Trophoblast cell (in vitro differentiated cells and primary cell): ENCODE measurements around the gene KCNIP4.

ENCODE experiments used
- DNase-seq, 2 donors: peaks; one replicate each; pipeline ENCODE4 v3.0.0-alpha.2; 2016
- H2AFZ ChIP-seq: 2 replicates; pipeline ENCODE4 v1.6.1; 2013; ENCODE audit warnings: low read length, moderate library complexity, mild to moderate bottlenecking; ENCODE audit not compliant: insufficient read depth, poor library complexity
- H2AK5ac ChIP-seq: 2 replicates; pipeline ENCODE4 v1.6.1; 2013; ENCODE audit warnings: mild to moderate bottlenecking, low read length
- H2BK120ac ChIP-seq: 2 replicates; pipeline ENCODE4 v1.6.1; 2013; ENCODE audit warnings: low read length, mild to moderate bottlenecking, moderate library complexity; ENCODE audit not compliant: insufficient read depth, poor library complexity
- H2BK12ac ChIP-seq: 2 replicates; pipeline ENCODE4 v1.6.1; 2013; ENCODE audit warnings: mild to moderate bottlenecking, low read length, moderate library complexity
- H2BK5ac ChIP-seq: 2 replicates; pipeline ENCODE4 v1.6.1; 2013; ENCODE audit warnings: low read length, low read depth, moderate library complexity, mild to moderate bottlenecking; ENCODE audit not compliant: poor library complexity
- H3K14ac ChIP-seq: 2 replicates; pipeline ENCODE4 v1.6.1; 2013; ENCODE audit warnings: mild to moderate bottlenecking, low read length
- H3K18ac ChIP-seq: 2 replicates; pipeline ENCODE4 v1.6.1; 2013; ENCODE audit warnings: mild to moderate bottlenecking, low read length
- H3K23ac ChIP-seq: 2 replicates; pipeline ENCODE4 v1.6.1; 2013; ENCODE audit warnings: low read length
- H3K27ac ChIP-seq: 2 replicates; pipeline ENCODE4 v1.5.1; 2013; ENCODE audit warnings: low read depth, mild to moderate bottlenecking, inconsistent platforms, low read length, moderate library complexity
- H3K27me3 ChIP-seq: 2 replicates; pipeline ENCODE4 v1.6.1; 2013; ENCODE audit warnings: inconsistent platforms, mild to moderate bottlenecking, low read length, moderate library complexity; ENCODE audit not compliant: insufficient read depth
- H3K36me3 ChIP-seq, 2 experiments: 1 replicate in 1 of 2; 2 replicates in 1 of 2; pipeline ENCODE4 v1.6.1; 2013; ENCODE audit warnings: low read length in 2 of 2, mild to moderate bottlenecking in 2 of 2, moderate library complexity in 1 of 2; ENCODE audit not compliant: insufficient read depth in 2 of 2, control insufficient read depth in 1 of 2
- H3K4ac ChIP-seq: 2 replicates; pipeline ENCODE4 v1.6.1; 2013; ENCODE audit warnings: low read depth, mild to moderate bottlenecking, low read length, moderate library complexity
- H3K4me1 ChIP-seq, 2 experiments: 1 replicate in 1 of 2; 2 replicates in 1 of 2; pipeline ENCODE4 v1.6.1; 2013; ENCODE audit warnings: low read length in 2 of 2, mild to moderate bottlenecking in 2 of 2, moderate library complexity in 1 of 2; ENCODE audit not compliant: insufficient read depth in 2 of 2, control insufficient read depth in 1 of 2
- H3K4me2 ChIP-seq: 2 replicates; pipeline ENCODE4 v1.6.1; 2013; ENCODE audit warnings: inconsistent platforms, mild to moderate bottlenecking, low read length, moderate library complexity
- H3K4me3 ChIP-seq: 2 replicates; pipeline ENCODE4 v1.5.1; 2013; ENCODE audit warnings: mild to moderate bottlenecking, low read depth, low read length, inconsistent platforms
- H3K79me1 ChIP-seq: one replicate; pipeline ENCODE4 v1.6.1; 2013; ENCODE audit warnings: low read length
- H3K79me2 ChIP-seq: 2 replicates; pipeline ENCODE4 v1.6.1; 2013; ENCODE audit warnings: low read length, mild to moderate bottlenecking; ENCODE audit not compliant: control insufficient read depth, insufficient read depth, poor library complexity
- H3K9ac ChIP-seq: 2 replicates; pipeline ENCODE4 v1.6.1; 2013; ENCODE audit warnings: mild to moderate bottlenecking, low read length
- H3K9me3 ChIP-seq: 2 replicates; pipeline ENCODE4 v1.6.1; 2013; ENCODE audit warnings: low read depth, mild to moderate bottlenecking, control low read depth, inconsistent platforms, low read length; ENCODE audit not compliant: insufficient read depth
- H4K12ac ChIP-seq: 2 replicates; pipeline ENCODE4 v1.6.1; 2013; ENCODE audit warnings: low read depth, mild to moderate bottlenecking, low read length, moderate library complexity
- H4K8ac ChIP-seq: 2 replicates; pipeline ENCODE4 v1.6.1; 2013; ENCODE audit warnings: low read depth, mild to moderate bottlenecking, low read length, moderate library complexity
- H4K91ac ChIP-seq: one replicate; pipeline ENCODE4 v1.6.1; 2013; ENCODE audit warnings: low read depth, mild to moderate bottlenecking, low read length, moderate library complexity
- WGBS: extraction: QIAGEN DNeasy Blood & Tissue Kit; methylation state at CpG from one replicate; pipeline ENCODE4 v1.1.7; 2013; ENCODE audit warnings: missing lambda C conversion rate; ENCODE audit not compliant: insufficient read length, insufficient coverage; ENCODE audit errors: extremely low coverage; 5-methylcytosine and 5-hydroxymethylcytosine counted together

The KCNIP4 gene

DNA sequence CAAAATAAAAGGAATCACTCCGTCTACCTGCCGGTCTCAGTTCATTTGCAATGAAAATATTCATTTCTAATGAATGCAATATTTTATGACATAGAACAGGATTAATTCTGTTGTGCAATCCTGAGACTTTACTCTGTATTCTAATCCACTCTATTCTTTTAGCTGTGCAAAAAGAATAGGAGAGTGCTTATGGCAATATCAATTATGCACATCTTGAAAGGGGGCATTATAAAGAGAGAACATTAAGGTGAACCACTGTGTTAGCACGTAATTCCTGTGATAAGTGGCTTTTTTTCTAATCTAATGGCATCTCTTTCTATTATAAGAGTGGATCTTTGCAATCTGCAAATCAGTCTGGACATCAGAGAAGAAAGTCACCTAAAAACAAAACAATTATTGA lies 99.5 kb downstream of the KCNIP4 start:
- Histone ChIP-seq H3K4me2 (no peak overlapping the region), H4K91ac (no peak overlapping the region), H3K4ac (no peak overlapping the region), H4K12ac (no peak overlapping the region), H3K36me3 (no peaks in the 10 kb centered on the region), H3K23ac (no peak overlapping the region), H2BK120ac (no peak overlapping the region), H3K14ac (no peak overlapping the region), H3K27me3 (no peaks in the 10 kb centered on the region), H3K18ac (no peak overlapping the region), H3K27ac (no peak overlapping the region), H2BK5ac (no peak overlapping the region), H2AFZ (no peak overlapping the region), H2BK12ac (no peak overlapping the region), H2AK5ac (no peak overlapping the region), H3K4me3 (no peak overlapping the region), H3K9ac (no peak overlapping the region), H3K9me3 (no peaks in the 10 kb centered on the region), H4K8ac (no peak overlapping the region), H3K79me2 (no peaks in the 10 kb centered on the region), H3K4me1 (no peaks in the 10 kb centered on the region), H3K79me1 (no peaks in the 10 kb centered on the region)
- no peak for DNase-seq
- no CpG with 5 or more reads among the region's 3 CpGs for WGBS

DNA sequence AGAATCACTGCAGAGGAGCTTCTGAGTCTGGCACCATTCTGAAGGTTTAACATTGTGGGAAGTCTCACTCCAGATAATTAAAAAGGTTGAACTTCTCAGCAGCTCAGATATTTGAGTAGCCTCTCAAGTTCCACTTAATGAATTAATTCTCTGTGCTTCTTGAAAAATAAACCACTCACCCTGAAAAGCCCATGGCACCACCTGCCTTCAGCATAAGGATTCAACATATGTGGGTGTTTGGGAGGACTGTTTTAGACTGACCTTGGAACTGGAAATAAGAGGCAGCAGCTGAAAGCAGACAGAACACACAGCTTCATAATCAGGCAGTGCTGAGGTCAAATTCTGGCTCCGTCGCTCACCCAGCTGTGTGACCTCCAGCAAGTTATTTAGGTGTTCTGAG lies 100.6 kb downstream of the KCNIP4 start:
- Histone ChIP-seq H2AK5ac (no peak overlapping the region), H3K23ac (no peak overlapping the region), H3K18ac (no peak overlapping the region), H3K4me2 (no peak overlapping the region), H4K12ac (no peak overlapping the region), H2BK120ac (no peak overlapping the region), H3K14ac (no peak overlapping the region), H3K27me3 (no peaks in the 10 kb centered on the region), H2AFZ (no peak overlapping the region), H3K9ac (no peak overlapping the region), H3K27ac (no peak overlapping the region), H2BK5ac (no peak overlapping the region), H2BK12ac (no peak overlapping the region), H3K9me3 (no peaks in the 10 kb centered on the region), H3K79me1 (no peaks in the 10 kb centered on the region), H3K4ac (no peak overlapping the region), H3K79me2 (no peaks in the 10 kb centered on the region), H4K91ac (no peak overlapping the region), H3K36me3 (no peaks in the 10 kb centered on the region), H4K8ac (no peak overlapping the region), H3K4me1 (no peaks in the 10 kb centered on the region), H3K4me3 (no peak overlapping the region)
- WGBS = no CpG with 5 or more reads among the region's 2 CpGs
- no peak for DNase-seq

GRCh38 chr4:21845663-21846062 lies 102.9 kb downstream of the KCNIP4 start:
- H2AK5ac ChIP-seq = no peak overlapping the region
- WGBS = no CpG with 5 or more reads among the region's 4 CpGs

DNA sequence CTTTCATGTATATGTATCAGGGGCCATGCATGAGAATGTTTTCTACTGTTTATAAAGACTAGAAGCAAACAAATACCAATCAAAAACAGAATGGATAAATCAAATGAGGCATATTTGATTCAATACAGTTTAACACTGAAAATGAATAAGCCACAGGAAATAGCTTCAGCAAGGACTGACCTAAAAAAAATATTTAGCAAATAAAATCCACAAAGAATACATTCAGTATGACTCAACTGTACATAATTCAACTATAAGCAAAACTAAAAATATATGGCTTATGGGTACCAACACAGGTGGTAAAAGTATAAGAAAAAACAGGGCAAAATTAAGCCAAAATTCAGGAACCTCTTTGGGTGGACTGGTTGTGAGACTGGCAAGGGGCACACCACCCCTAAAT lies 112.9 kb downstream of the KCNIP4 start:
- H3K4me3 ChIP-seq = no peak overlapping the region
- H4K91ac ChIP-seq = no peak overlapping the region
- H3K27ac ChIP-seq = no peak overlapping the region
- no peak overlapping the region for H3K14ac ChIP-seq
- no peak overlapping the region for H3K23ac ChIP-seq
- no peaks in the 10 kb centered on the region for H3K79me2 ChIP-seq
- no peak overlapping the region for H2AK5ac ChIP-seq
- no peak overlapping the region for H4K8ac ChIP-seq
- no peak overlapping the region for H2AFZ ChIP-seq
- no peak overlapping the region for H3K9ac ChIP-seq
- no peaks in the 10 kb centered on the region for H3K4me1 ChIP-seq
- no peaks in the 10 kb centered on the region for H3K36me3 ChIP-seq
- no peak for DNase-seq
- no peak overlapping the region for H4K12ac ChIP-seq
- no peaks in the 10 kb centered on the region for H3K27me3 ChIP-seq
- H3K4ac ChIP-seq = no peak overlapping the region
- no peak overlapping the region for H2BK120ac ChIP-seq
- no peaks in the 10 kb centered on the region for H3K9me3 ChIP-seq
- no peaks in the 10 kb centered on the region for H3K79me1 ChIP-seq
- no peak overlapping the region for H3K4me2 ChIP-seq
- no peak overlapping the region for H2BK5ac ChIP-seq
- no peak overlapping the region for H2BK12ac ChIP-seq
- no peak overlapping the region for H3K18ac ChIP-seq

More at GRCh38 chr4:21845663-21846062, 102.9 kb downstream of the KCNIP4 start:
- Histone ChIP-seq H3K9ac (no peak overlapping the region), H3K27me3 (no peaks in the 10 kb centered on the region), H3K27ac (no peak overlapping the region), H3K14ac (no peak overlapping the region), H3K4me3 (no peak overlapping the region), H2BK5ac (no peak overlapping the region), H3K18ac (no peak overlapping the region), H3K4me2 (no peak overlapping the region), H3K23ac (no peak overlapping the region), H3K79me1 (no peaks in the 10 kb centered on the region), H3K36me3 (no peaks in the 10 kb centered on the region), H3K4ac (no peak overlapping the region), H2BK120ac (no peak overlapping the region), H4K8ac (no peak overlapping the region), H3K9me3 (no peaks in the 10 kb centered on the region), H3K4me1 (no peaks in the 10 kb centered on the region), H3K79me2 (no peaks in the 10 kb centered on the region), H2BK12ac (no peak overlapping the region), H4K12ac (no peak overlapping the region), H4K91ac (no peak overlapping the region), H2AFZ (no peak overlapping the region)
- no peak for DNase-seq
